ENCODE measurements around the gene KCNQ1. TPM values are rescaled to one million over a fixed set of nuclear protein-coding genes. Genes with fewer than 3 reads are reported as not detected.

KCNQ1 gene
- polyA plus RNA-seq, 1 of the 3 experiments (the other 2 are of a cell fraction) = 0.05 TPM

DNA sequence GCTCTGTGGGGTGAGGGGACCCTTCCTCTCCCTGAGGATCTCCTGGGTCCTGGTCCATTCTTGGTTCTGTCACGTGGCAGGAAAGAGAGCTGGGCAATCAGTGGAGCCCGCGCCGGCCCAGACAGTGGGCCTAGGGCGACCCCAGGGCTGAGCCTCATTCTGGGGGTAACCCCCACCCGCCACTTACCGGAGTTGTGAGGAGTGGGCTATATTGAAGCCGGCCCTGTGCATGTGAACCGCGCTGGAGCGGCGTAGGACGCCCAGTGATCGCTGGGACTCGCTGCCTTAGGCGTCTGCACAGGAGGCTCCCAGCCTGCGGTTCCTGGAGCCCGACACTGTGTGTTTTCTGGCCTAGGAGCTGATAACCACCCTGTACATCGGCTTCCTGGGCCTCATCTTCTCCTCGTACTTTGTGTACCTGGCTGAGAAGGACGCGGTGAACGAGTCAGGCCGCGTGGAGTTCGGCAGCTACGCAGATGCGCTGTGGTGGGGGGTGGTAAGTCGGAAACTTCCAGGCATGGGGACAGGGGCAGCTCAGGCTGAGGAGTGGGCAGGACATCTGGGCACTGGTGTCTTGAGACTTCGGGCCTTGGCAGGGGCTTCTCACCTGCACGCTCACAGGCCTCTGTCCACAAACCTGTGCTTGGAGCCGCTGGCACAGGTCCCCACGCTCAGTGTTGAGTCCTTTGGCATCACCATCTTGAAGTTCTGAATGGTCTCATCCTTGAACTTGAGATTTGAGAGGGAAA is 127.9 kb downstream of the KCNQ1 start:
- Histone ChIP-seq H3K4me2 (no peak overlapping the region), H2AFZ (ENCODE audit: low read depth) (no peak overlapping the region), H3K4me3 (ENCODE audit: low read depth in 2 of 2, low read length in 1 of 2) (no peak overlapping the region), H3K36me3 (replicated peaks in 1 of 2; ENCODE audit: control insufficient read depth in 1 of 2, insufficient read depth in 2 of 2, low read length in 1 of 2) (no peaks in the 10 kb centered on the region), H3K4me1 (ENCODE audit: control insufficient read depth in 1 of 2, insufficient read depth in 2 of 2, low read depth in 1 of 2, low read length in 1 of 2) (peaks cover 0 to 5% of the 10 kb centered on the region in 2 experiments; a peak in 1 of 4 replicates), H3K9ac (no peak overlapping the region), H3K79me2 (ENCODE audit: insufficient read depth) (no peaks in the 10 kb centered on the region), H3K9me2 (no peaks in the 10 kb centered on the region), H3F3A (replicated peaks; ENCODE audit: insufficient read depth) (no peaks in the 10 kb centered on the region), H4K20me1 (ENCODE audit: insufficient read depth) (no peaks in the 10 kb centered on the region), H3K27ac (ENCODE audit: low read depth in 2 of 2, low read length in 1 of 2) (no peak overlapping the region), H3K27me3 (ENCODE audit: insufficient read depth) (no peaks in the 10 kb centered on the region), H3K9me3 (no peaks in the 10 kb centered on the region)
- POLR2A ChIA-PET = no interaction called here
- CTCF ChIA-PET = interaction anchor here (4.9 kb wide), 1 partner anchor 41 kb away, joined by 24 read pairs; no protein-coding TSS in a partner anchor
- TF ChIP-seq GABPA (IDR thresholded peaks at IDR 0.05; ENCODE audit: low read depth) = no peak
- TF ChIP-seq TEAD4 (IDR thresholded peaks at IDR 0.05; ENCODE audit: borderline replicate concordance, insufficient read depth) = no peak
- TF ChIP-seq FOXJ3 (CRISPR knock-in tag; IDR thresholded peaks at IDR 0.05) = no peak
- TF ChIP-seq CHD2 (IDR thresholded peaks at IDR 0.05; ENCODE audit: low read length, partially characterized antibody) = no peak
- TF ChIP-seq JUND (IDR thresholded peaks at IDR 0.05) = no peak
- TF ChIP-seq, protein P1, sequence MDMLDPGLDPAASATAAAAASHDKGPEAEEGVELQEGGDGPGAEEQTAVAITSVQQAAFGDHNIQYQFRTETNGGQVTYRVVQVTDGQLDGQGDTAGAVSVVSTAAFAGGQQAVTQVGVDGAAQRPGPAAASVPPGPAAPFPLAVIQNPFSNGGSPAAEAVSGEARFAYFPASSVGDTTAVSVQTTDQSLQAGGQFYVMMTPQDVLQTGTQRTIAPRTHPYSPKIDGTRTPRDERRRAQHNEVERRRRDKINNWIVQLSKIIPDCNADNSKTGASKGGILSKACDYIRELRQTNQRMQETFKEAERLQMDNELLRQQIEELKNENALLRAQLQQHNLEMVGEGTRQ (IDR thresholded peaks at IDR 0.05; ENCODE audit: borderline replicate concordance, low read depth, low read length) = no peak
- no peak for TF ChIP-seq NFIC (IDR thresholded peaks at IDR 0.05; ENCODE audit: borderline replicate concordance)
- TF ChIP-seq ELF1 (IDR thresholded peaks at IDR 0.05) = no peak
- TF ChIP-seq, protein P2, sequence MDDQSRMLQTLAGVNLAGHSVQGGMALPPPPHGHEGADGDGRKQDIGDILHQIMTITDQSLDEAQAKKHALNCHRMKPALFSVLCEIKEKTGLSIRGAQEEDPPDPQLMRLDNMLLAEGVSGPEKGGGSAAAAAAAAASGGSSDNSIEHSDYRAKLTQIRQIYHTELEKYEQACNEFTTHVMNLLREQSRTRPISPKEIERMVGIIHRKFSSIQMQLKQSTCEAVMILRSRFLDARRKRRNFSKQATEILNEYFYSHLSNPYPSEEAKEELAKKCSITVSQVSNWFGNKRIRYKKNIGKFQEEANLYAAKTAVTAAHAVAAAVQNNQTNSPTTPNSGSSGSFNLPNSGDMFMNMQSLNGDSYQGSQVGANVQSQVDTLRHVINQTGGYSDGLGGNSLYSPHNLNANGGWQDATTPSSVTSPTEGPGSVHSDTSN (IDR thresholded peaks at IDR 0.05) = no peak
- TF ChIP-seq RXRA (IDR thresholded peaks at IDR 0.05; ENCODE audit: borderline replicate concordance, low read depth) = no peak
- 77% methylated on average over 32 of the region's 33 CpGs for WGBS (ENCODE audit: low lambda C conversion rate)
- DNase-seq = no peak

DNA sequence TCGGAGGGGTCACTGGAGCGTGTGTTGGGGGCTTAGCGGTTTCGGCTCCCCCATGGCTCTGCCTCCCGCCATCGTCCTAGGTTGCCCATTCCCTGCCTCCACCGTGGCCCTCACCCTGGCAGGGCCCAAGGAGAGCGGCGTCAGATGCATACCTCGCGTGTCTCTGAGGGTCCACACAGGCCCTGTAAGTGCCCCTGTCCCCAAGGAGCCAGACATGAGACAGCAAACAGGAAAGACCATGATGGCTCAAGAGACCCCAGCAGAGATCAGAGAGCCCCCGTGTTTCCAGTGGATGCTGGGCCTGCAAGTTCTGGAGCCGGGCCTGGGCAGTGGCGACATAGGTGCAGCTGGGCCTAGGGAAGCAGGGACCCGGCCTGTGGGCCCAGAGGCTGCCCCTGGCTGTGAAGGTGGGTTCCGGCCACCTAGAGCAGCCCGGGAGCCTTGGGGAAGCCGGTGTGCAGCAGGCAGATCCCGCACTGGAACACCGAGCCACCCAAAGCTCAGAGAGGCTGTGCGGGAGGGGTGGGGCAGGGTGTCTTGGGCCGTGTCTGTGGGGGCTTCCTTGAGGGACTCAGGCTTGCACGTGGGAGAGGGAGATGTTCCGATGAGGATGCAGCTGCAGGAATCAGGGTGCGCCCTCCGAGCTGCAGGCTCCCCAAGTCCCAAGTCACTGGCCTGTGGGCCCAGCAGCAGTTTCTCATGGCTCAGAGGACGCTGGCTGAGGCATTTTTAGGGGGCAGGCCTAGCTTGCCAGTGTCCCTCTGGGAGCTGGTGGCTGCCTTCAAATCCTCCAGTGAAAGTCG is 128.6 kb downstream of the KCNQ1 start:
- Histone ChIP-seq H3K4me2 (no peak overlapping the region), H3K79me2 (ENCODE audit: insufficient read depth) (no peaks in the 10 kb centered on the region), H3K4me1 (ENCODE audit: control insufficient read depth in 1 of 2, insufficient read depth in 2 of 2, low read depth in 1 of 2, low read length in 1 of 2) (peaks cover 0 to 5% of the 10 kb centered on the region in 2 experiments; a peak in 1 of 4 replicates), H4K20me1 (ENCODE audit: insufficient read depth) (no peaks in the 10 kb centered on the region), H3K27me3 (ENCODE audit: insufficient read depth) (no peaks in the 10 kb centered on the region), H3K27ac (ENCODE audit: low read depth in 2 of 2, low read length in 1 of 2) (no peak overlapping the region), H3K36me3 (replicated peaks in 1 of 2; ENCODE audit: control insufficient read depth in 1 of 2, insufficient read depth in 2 of 2, low read length in 1 of 2) (no peaks in the 10 kb centered on the region), H3F3A (replicated peaks; ENCODE audit: insufficient read depth) (no peaks in the 10 kb centered on the region), H2AFZ (ENCODE audit: low read depth) (no peak overlapping the region), H3K4me3 (ENCODE audit: low read depth in 2 of 2, low read length in 1 of 2) (no peak overlapping the region), H3K9ac (no peak overlapping the region), H3K9me3 (no peaks in the 10 kb centered on the region), H3K9me2 (no peaks in the 10 kb centered on the region)
- no peak for DNase-seq
- TF ChIP-seq POLR2AphosphoS5 (IDR thresholded peaks at IDR 0.05; ENCODE audit: low read depth, low read length) (no peak), NFIC (IDR thresholded peaks at IDR 0.05; ENCODE audit: borderline replicate concordance) (no peak), TEAD4 (IDR thresholded peaks at IDR 0.05; ENCODE audit: borderline replicate concordance, insufficient read depth) (no peak), TAF1 (IDR thresholded peaks at IDR 0.05; ENCODE audit: borderline replicate concordance, low read depth, low read length) (no peak), TCF12 (IDR thresholded peaks at IDR 0.05) (no peak)
- TF ChIP-seq, protein P3, sequence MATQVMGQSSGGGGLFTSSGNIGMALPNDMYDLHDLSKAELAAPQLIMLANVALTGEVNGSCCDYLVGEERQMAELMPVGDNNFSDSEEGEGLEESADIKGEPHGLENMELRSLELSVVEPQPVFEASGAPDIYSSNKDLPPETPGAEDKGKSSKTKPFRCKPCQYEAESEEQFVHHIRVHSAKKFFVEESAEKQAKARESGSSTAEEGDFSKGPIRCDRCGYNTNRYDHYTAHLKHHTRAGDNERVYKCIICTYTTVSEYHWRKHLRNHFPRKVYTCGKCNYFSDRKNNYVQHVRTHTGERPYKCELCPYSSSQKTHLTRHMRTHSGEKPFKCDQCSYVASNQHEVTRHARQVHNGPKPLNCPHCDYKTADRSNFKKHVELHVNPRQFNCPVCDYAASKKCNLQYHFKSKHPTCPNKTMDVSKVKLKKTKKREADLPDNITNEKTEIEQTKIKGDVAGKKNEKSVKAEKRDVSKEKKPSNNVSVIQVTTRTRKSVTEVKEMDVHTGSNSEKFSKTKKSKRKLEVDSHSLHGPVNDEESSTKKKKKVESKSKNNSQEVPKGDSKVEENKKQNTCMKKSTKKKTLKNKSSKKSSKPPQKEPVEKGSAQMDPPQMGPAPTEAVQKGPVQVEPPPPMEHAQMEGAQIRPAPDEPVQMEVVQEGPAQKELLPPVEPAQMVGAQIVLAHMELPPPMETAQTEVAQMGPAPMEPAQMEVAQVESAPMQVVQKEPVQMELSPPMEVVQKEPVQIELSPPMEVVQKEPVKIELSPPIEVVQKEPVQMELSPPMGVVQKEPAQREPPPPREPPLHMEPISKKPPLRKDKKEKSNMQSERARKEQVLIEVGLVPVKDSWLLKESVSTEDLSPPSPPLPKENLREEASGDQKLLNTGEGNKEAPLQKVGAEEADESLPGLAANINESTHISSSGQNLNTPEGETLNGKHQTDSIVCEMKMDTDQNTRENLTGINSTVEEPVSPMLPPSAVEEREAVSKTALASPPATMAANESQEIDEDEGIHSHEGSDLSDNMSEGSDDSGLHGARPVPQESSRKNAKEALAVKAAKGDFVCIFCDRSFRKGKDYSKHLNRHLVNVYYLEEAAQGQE (IDR thresholded peaks at IDR 0.05; ENCODE audit: low read depth, low read length) = no peak
- 80% methylated on average over 12 of the region's 28 CpGs for WGBS (ENCODE audit: low lambda C conversion rate)
- ChIA-PET POLR2A (no interaction called here), CTCF (interaction anchor here (1.1 to 4.9 kb wide), 3 partner anchors 41 to 314 kb away, joined by 3 to 24 read pairs (median 4); no protein-coding TSS in a partner anchor)

All from SK-N-SH (cell line).